ENCODE data around the gene WDR87. TPM values are rescaled to one million over a fixed set of nuclear protein-coding genes. Genes with fewer than 3 reads are reported as not detected.

WDR87 gene
- total and polyA plus RNA-seq, 2 donors from 2014 or later: not detected

DNA sequence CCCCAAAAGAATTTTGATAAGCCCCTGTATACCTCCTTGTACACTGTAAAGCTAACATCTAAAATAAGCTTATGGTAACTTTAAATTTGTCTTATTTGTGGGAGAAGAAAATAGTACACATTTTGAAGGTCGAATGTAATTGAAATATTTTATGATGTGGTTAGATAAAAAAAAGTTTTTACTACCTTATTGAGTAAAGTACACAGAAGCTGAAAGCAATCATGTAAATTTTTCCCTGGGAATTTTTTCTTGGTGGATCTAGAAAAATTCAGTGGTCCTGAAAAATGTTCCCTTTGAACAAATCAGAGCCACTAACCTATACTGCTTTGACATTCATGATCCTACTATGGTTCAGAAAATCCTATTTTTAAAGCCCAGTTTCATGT lies 47.5 kb upstream of the WDR87 start:
- H3K27me3 ChIP-seq (ENCODE audit: control insufficient read depth, insufficient read depth, low read length): no peaks in the 10 kb centered on the region
- peaks cover 2 to 11% (median 5%) of the 10 kb centered on the region in 3 donors for H3K4me1 ChIP-seq (ENCODE audit: control insufficient read depth in 2 of 3, insufficient read depth in 2 of 3, low read depth in 1 of 3, low read length in 3 of 3)
- TF ChIP-seq, protein P1, sequence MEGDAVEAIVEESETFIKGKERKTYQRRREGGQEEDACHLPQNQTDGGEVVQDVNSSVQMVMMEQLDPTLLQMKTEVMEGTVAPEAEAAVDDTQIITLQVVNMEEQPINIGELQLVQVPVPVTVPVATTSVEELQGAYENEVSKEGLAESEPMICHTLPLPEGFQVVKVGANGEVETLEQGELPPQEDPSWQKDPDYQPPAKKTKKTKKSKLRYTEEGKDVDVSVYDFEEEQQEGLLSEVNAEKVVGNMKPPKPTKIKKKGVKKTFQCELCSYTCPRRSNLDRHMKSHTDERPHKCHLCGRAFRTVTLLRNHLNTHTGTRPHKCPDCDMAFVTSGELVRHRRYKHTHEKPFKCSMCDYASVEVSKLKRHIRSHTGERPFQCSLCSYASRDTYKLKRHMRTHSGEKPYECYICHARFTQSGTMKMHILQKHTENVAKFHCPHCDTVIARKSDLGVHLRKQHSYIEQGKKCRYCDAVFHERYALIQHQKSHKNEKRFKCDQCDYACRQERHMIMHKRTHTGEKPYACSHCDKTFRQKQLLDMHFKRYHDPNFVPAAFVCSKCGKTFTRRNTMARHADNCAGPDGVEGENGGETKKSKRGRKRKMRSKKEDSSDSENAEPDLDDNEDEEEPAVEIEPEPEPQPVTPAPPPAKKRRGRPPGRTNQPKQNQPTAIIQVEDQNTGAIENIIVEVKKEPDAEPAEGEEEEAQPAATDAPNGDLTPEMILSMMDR (IDR thresholded peaks at IDR 0.05; ENCODE audit: borderline replicate concordance, extremely low read depth, insufficient read depth): no peak
- no peaks in the 10 kb centered on the region for H3K9me3 ChIP-seq (ENCODE audit: control insufficient read depth in 2 of 3, insufficient read depth in 1 of 3, low read length in 3 of 3)
- FAIRE-seq (no peak), DNase-seq (no peak)
- H3K4me3 ChIP-seq (ENCODE audit: low read length in 3 of 3): no peak overlapping the region
- peak overlapping the region; percentile 38 to 61 for H3K27ac ChIP-seq (ENCODE audit: low read depth in 2 of 2, low read length in 2 of 2)
- H3K9ac ChIP-seq (ENCODE audit: low read length in 3 of 3): peak overlapping the region in 1 of 3 donors; percentile 31
- intact Hi-C loops (cut with DNase I): no loop called here
- no peaks in the 10 kb centered on the region for H3K36me3 ChIP-seq (ENCODE audit: control insufficient read depth in 2 of 3, insufficient read depth in 3 of 3, low read length in 3 of 3)

DNA sequence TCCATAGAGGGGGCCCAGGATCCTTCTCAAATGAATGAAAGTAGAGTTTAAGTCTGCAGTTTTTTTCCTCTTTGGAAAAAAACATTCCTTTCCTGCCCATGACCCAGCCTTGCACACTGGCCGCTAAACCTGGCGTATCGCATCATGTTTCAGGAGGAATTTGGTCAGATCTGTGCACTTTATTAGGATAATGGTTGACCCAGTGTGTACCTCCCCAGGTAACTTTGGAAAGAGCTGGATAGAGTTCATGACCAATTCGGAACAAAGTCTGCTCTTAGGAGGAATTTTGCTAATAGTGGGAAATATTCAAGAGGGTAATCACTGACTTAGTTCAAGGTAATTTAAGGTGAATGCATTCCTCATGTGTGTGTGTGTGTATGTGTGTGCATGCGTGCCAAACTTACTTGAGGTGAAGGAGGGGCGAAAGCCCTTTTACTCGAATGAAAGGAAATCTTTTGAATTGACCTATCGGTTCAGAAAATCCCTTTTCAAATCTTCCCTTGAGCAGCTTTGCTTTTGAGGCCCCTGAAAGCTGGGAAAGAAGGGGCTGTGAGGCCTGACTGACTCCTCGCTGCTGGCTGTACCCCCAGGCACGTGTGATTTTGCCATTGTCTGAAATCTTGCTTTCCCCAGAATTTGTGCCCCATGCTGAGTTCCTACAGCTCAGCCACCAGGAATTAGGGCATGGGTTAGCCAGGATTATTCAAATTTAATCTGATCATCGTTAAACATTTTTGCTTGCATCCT lies 47.0 kb upstream of the WDR87 start:
- H3K4me3 ChIP-seq (ENCODE audit: low read length in 3 of 3): no peak overlapping the region
- H3K36me3 ChIP-seq (ENCODE audit: control insufficient read depth in 2 of 3, insufficient read depth in 3 of 3, low read length in 3 of 3): no peaks in the 10 kb centered on the region
- peak overlapping the region; percentile 38 to 61 for H3K27ac ChIP-seq (ENCODE audit: low read depth in 2 of 2, low read length in 2 of 2)
- DNase-seq: peak in 3 of 5 donors; percentile 63 to 85 (median 82)
- H3K9me3 ChIP-seq (ENCODE audit: control insufficient read depth in 2 of 3, insufficient read depth in 1 of 3, low read length in 3 of 3): no peaks in the 10 kb centered on the region
- FAIRE-seq: no peak
- H3K9ac ChIP-seq (ENCODE audit: low read length in 3 of 3): no peak overlapping the region
- H3K4me1 ChIP-seq (ENCODE audit: control insufficient read depth in 2 of 3, insufficient read depth in 2 of 3, low read depth in 1 of 3, low read length in 3 of 3): peaks cover 2 to 11% (median 5%) of the 10 kb centered on the region in 3 donors
- intact Hi-C loops (cut with DNase I): no loop called here
- H3K27me3 ChIP-seq (ENCODE audit: control insufficient read depth, insufficient read depth, low read length): no peaks in the 10 kb centered on the region
- TF ChIP-seq, protein P1 (IDR thresholded peaks at IDR 0.05; ENCODE audit: borderline replicate concordance, extremely low read depth, insufficient read depth): no peak

DNA sequence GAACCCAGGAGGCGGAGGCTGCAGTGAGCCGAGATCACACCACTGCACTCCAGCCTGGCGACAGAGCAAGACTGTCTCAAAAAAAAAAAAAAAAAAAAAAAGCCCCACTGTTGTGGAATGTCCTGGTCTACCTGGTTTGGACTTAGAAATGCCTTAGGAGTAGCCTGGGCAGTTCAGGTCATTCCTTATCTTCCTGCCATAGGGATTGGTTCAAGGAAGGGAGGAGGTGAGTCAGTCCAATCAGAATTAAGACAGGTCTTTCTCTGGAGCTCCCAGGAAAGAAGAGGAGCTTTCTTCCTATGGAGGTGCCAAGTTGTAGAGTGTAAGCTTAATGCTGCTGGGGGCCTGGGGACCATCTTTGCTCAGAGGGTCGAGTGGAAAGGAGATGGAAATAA lies 45.4 kb upstream of the WDR87 start:
- intact Hi-C loops (cut with DNase I): no loop called here
- Histone ChIP-seq H3K27me3 (ENCODE audit: control insufficient read depth, insufficient read depth, low read length) (no peaks in the 10 kb centered on the region), H3K4me1 (ENCODE audit: control insufficient read depth in 2 of 3, insufficient read depth in 2 of 3, low read depth in 1 of 3, low read length in 3 of 3) (peaks cover 2 to 11% (median 5%) of the 10 kb centered on the region in 3 donors), H3K9ac (ENCODE audit: low read length in 3 of 3) (no peak overlapping the region), H3K27ac (ENCODE audit: low read depth in 2 of 2, low read length in 2 of 2) (no peak overlapping the region), H3K36me3 (ENCODE audit: control insufficient read depth in 2 of 3, insufficient read depth in 3 of 3, low read length in 3 of 3) (no peaks in the 10 kb centered on the region), H3K9me3 (ENCODE audit: control insufficient read depth in 2 of 3, insufficient read depth in 1 of 3, low read length in 3 of 3) (no peaks in the 10 kb centered on the region), H3K4me3 (ENCODE audit: low read length in 3 of 3) (no peak overlapping the region)
- TF ChIP-seq, protein P1 (IDR thresholded peaks at IDR 0.05; ENCODE audit: borderline replicate concordance, extremely low read depth, insufficient read depth): no peak
- DNase-seq: no peak
- no peak for FAIRE-seq

Data from kidney (tissue), 14 donors.